Duodenal mucosa (tissue), 2 donors: ENCODE data around the gene BICDL1.
A peak's percentile ranks its signal among the peaks of the same experiment; 100 is the strongest.

ENCODE experiments used
- H3K27ac ChIP-seq: one replicate; pipeline ENCODE4 v1.7.0; 2013; ENCODE audit warnings: low read depth, low read length
- H3K27me3 ChIP-seq, 2 donors: one replicate each; pipeline ENCODE4 v1.7.0; 2013; ENCODE audit warnings: low read length in 2 of 2, control low read depth in 1 of 2; ENCODE audit not compliant: insufficient read depth in 2 of 2, control insufficient read depth in 1 of 2
- H3K36me3 ChIP-seq, 2 donors: one replicate each; pipeline ENCODE4 v1.7.0; 2013; ENCODE audit warnings: low read length in 2 of 2, control low read depth in 1 of 2; ENCODE audit not compliant: insufficient read depth in 2 of 2, control insufficient read depth in 1 of 2
- H3K4me1 ChIP-seq, 2 donors: one replicate each; pipeline ENCODE4 v1.7.0; 2013; ENCODE audit warnings: low read length in 2 of 2, control low read depth in 1 of 2; ENCODE audit not compliant: insufficient read depth in 2 of 2, control insufficient read depth in 1 of 2
- H3K4me3 ChIP-seq, 2 donors: one replicate each; pipeline ENCODE4 v1.7.0; 2013; ENCODE audit warnings: low read length in 2 of 2, low read depth in 1 of 2
- H3K9ac ChIP-seq, 2 donors: one replicate each; pipeline ENCODE4 v1.7.0; 2013; ENCODE audit warnings: low read length in 2 of 2, low read depth in 1 of 2
- H3K9me3 ChIP-seq, 2 donors: one replicate each; pipeline ENCODE4 v1.7.0; 2013; ENCODE audit warnings: low read length in 2 of 2, control low read depth in 1 of 2; ENCODE audit not compliant: control insufficient read depth in 1 of 2

Gene BICDL1

GRCh38 chr12:120076651-120077050, 87.6 kb downstream of the BICDL1 start:
- Histone ChIP-seq H3K9me3 (no peaks in the 10 kb centered on the region), H3K4me1 (peaks cover 5 to 15% of the 10 kb centered on the region in 2 donors), H3K9ac (no peak overlapping the region), H3K27me3 (no peaks in the 10 kb centered on the region), H3K36me3 (no peaks in the 10 kb centered on the region), H3K27ac (no peak overlapping the region), H3K4me3 (no peak overlapping the region)

GRCh38 chr12:120077260-120077659, 88.2 kb downstream of the BICDL1 start:
- Histone ChIP-seq H3K4me3 (no peak overlapping the region), H3K27me3 (no peaks in the 10 kb centered on the region), H3K9me3 (no peaks in the 10 kb centered on the region), H3K9ac (no peak overlapping the region), H3K36me3 (no peaks in the 10 kb centered on the region), H3K4me1 (peaks cover 5 to 15% of the 10 kb centered on the region in 2 donors), H3K27ac (no peak overlapping the region)

- Histone ChIP-seq H3K9ac (no peak overlapping the region), H3K36me3 (no peaks in the 10 kb centered on the region), H3K4me1 (peaks cover 5 to 15% of the 10 kb centered on the region in 2 donors), H3K4me3 (no peak overlapping the region), H3K9me3 (no peaks in the 10 kb centered on the region), H3K27ac (no peak overlapping the region), H3K27me3 (no peaks in the 10 kb centered on the region)
Measured at GRCh38 chr12:120078868-120079267, 89.8 kb downstream of the BICDL1 start.

- Histone ChIP-seq H3K9me3 (no peaks in the 10 kb centered on the region), H3K9ac (no peak overlapping the region), H3K27ac (no peak overlapping the region), H3K4me1 (peaks cover 5 to 15% of the 10 kb centered on the region in 2 donors), H3K27me3 (no peaks in the 10 kb centered on the region), H3K4me3 (no peak overlapping the region), H3K36me3 (no peaks in the 10 kb centered on the region)
Measured at GRCh38 chr12:120079411-120080400, 90.7 kb downstream of the BICDL1 start.

- Histone ChIP-seq H3K36me3 (no peaks in the 10 kb centered on the region), H3K9me3 (no peaks in the 10 kb centered on the region), H3K27me3 (no peaks in the 10 kb centered on the region), H3K4me1 (peaks cover 10 to 18% of the 10 kb centered on the region in 2 donors), H3K9ac (no peak overlapping the region), H3K27ac (no peak overlapping the region), H3K4me3 (no peak overlapping the region)
Measured at GRCh38 chr12:120081641-120082040, 92.6 kb downstream of the BICDL1 start.

GRCh38 chr12:120085920-120086645, 97.0 kb downstream of the BICDL1 start:
- H3K4me1 ChIP-seq = peaks cover 10% of the 10 kb centered on the region in 2 donors
- H3K9ac ChIP-seq = no peak overlapping the region
- no peak overlapping the region for H3K27ac ChIP-seq
- no peaks in the 10 kb centered on the region for H3K27me3 ChIP-seq
- peak overlapping the region in 1 of 2 donors; percentile 63 for H3K4me3 ChIP-seq
- H3K9me3 ChIP-seq = no peaks in the 10 kb centered on the region
- H3K36me3 ChIP-seq = peaks cover 0 to 4% of the 10 kb centered on the region in 2 donors

GRCh38 chr12:120086801-120087621, 98.0 kb downstream of the BICDL1 start:
- Histone ChIP-seq H3K36me3 (peaks cover 0 to 9% of the 10 kb centered on the region in 2 donors), H3K4me1 (peaks cover 10% of the 10 kb centered on the region in 2 donors), H3K9ac (peak overlapping the region in 1 of 2 donors; percentile 20), H3K27me3 (no peaks in the 10 kb centered on the region), H3K27ac (no peak overlapping the region), H3K4me3 (peak overlapping the region; percentile 58 to 63), H3K9me3 (no peaks in the 10 kb centered on the region)

GRCh38 chr12:120089105-120089504, 100.1 kb downstream of the BICDL1 start:
- Histone ChIP-seq H3K27me3 (no peaks in the 10 kb centered on the region), H3K9me3 (no peaks in the 10 kb centered on the region), H3K4me3 (no peak overlapping the region), H3K27ac (no peak overlapping the region), H3K9ac (no peak overlapping the region), H3K4me1 (peaks cover 10% of the 10 kb centered on the region in 2 donors), H3K36me3 (peaks cover 0 to 12% of the 10 kb centered on the region in 2 donors)

GRCh38 chr12:120089796-120090195, 100.8 kb downstream of the BICDL1 start:
- Histone ChIP-seq H3K36me3 (peaks cover 0 to 16% of the 10 kb centered on the region in 2 donors), H3K4me1 (peaks cover 10% of the 10 kb centered on the region in 2 donors), H3K27ac (no peak overlapping the region), H3K9me3 (no peaks in the 10 kb centered on the region), H3K27me3 (no peaks in the 10 kb centered on the region), H3K9ac (no peak overlapping the region), H3K4me3 (no peak overlapping the region)
